Effector memory CD4-positive, alpha-beta T cell (primary cell): ENCODE results near the gene ARHGAP33.

Experiments used
- DNase-seq, 3 donors: peaks; one replicate each; pipeline ENCODE4 v3.0.0-alpha.2; 2020
- H3K27ac ChIP-seq: 2 replicates; pipeline ENCODE4 v1.7.0; 2013; ENCODE audit warnings: mild to moderate bottlenecking, low read length, moderate library complexity; ENCODE audit not compliant: insufficient read depth, poor library complexity, severe bottlenecking
- H3K27me3 ChIP-seq: replicated peaks from 2 replicates; pipeline ENCODE4 v1.7.0; 2013; ENCODE audit warnings: mild to moderate bottlenecking, low read length; ENCODE audit not compliant: insufficient read depth, control insufficient read depth, poor library complexity, severe bottlenecking
- H3K36me3 ChIP-seq: 2 replicates; pipeline ENCODE4 v1.7.0; 2013; ENCODE audit warnings: mild to moderate bottlenecking, low read length, moderate library complexity; ENCODE audit not compliant: control insufficient read depth, insufficient read depth
- H3K4me1 ChIP-seq: 2 replicates; pipeline ENCODE4 v1.7.0; 2013; ENCODE audit warnings: low read length, mild to moderate bottlenecking; ENCODE audit not compliant: control insufficient read depth, insufficient read depth, poor library complexity, severe bottlenecking
- H3K4me3 ChIP-seq: 2 replicates; pipeline ENCODE4 v1.7.0; 2013; ENCODE audit warnings: low read length, low read depth, mild to moderate bottlenecking; ENCODE audit not compliant: insufficient read depth, poor library complexity, severe bottlenecking
- H3K9me3 ChIP-seq: 2 replicates; pipeline ENCODE4 v1.7.0; 2013; ENCODE audit warnings: mild to moderate bottlenecking, low read length, moderate library complexity; ENCODE audit not compliant: control insufficient read depth

The ARHGAP33 gene

DNA sequence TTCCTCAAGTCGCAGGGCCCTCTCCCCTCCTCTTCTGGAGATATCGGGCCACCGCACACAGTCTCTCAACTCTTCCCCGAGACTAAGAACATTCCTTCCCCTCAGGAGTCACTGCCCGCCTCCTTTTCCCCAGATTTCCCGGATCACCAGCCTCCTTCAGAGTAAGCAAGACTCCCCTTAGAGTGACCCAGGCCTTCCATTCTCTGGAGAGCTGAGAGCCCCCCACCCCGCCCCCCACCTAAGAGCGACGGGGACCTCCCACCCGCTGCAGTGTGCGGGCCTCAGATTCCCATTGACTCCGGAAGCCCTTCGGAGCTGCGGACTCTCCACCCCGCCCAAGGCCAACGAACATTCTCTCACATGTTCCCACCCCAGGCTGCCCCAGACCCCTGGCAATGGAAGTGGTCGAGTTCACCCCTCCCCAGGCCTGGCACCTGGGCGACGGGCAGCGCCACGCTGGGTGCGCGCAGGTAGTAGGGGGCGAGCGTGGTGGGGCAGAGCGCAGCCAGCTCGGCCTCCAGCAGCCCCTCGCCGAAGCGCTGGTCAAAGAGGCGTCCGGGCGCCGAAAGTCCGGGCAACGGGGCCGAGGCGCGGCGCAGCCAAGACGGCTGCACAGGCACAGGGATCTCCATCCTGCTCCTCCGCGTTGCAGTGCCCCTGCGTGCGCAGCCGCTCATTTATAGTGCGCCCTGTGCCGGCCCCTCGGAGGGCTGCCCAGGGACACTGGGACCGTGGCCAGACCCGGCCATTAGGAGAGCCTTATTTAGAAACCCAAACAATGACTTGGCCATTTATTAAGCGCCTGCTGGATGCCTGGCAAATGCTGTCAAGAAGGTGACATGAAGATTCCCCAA, 18.8 kb upstream of the ARHGAP33 start, which contains the start of gene HSPB6:
Gene HSPB6 (minus strand): TSS at position 653 of the 854 bp plus-strand sequence. CDS start 21 bp downstream, at position 632.
- H3K4me1 ChIP-seq, result peaks cover 28% of the 10 kb centered on the region
- peak within 1 kb of the TSS; percentile 37 for H3K4me3 ChIP-seq
- no peak within 1 kb of the TSS for H3K27ac ChIP-seq

DNA sequence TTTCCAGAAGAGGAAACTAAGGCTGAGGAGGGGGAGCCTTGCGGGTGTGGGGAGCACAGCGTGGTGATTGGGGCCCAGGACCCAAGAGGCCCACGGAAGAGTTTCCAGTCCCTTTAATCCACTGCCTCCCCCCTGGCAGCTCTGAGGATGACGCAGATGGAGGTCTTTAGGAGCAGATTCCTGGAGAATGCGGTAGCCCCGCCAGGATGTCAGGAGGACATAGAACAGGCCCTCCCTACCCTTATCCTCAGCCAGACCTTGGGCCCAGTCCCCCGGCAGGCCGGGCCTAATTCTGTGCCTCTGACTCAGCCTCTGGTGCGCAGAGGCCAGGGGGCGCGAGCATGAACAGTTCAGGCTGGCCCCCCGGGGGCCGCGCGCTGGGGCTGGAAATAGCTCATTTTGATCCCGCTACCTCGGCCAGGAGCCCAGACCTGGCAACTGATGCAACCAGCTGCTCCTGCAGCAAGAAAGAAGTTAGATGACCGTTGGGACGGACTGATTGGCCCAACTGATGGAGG, 18.1 kb upstream of the ARHGAP33 start:
- Histone ChIP-seq H3K9me3 (no peaks in the 10 kb centered on the region), H3K27ac (no peak overlapping the region), H3K27me3 (no peaks in the 10 kb centered on the region), H3K4me1 (peaks cover 28% of the 10 kb centered on the region), H3K4me3 (peak overlapping the region; percentile 37), H3K36me3 (peaks cover 23% of the 10 kb centered on the region)
- no peak for DNase-seq

More for the DNA sequence above, 18.8 kb upstream of the ARHGAP33 start, which contains the start of gene HSPB6:
- no peak for DNase-seq
- peaks cover 22% of the 10 kb centered on the region for H3K36me3 ChIP-seq
- no peaks in the 10 kb centered on the region for H3K9me3 ChIP-seq
- H3K27me3 ChIP-seq, result no peaks in the 10 kb centered on the region

- Histone ChIP-seq H3K27me3 (no peaks in the 10 kb centered on the region), H3K36me3 (peaks cover 16% of the 10 kb centered on the region), H3K4me3 (peak within 1 kb of the TSS; percentile 79), H3K9me3 (no peaks in the 10 kb centered on the region), H3K4me1 (peaks cover 28% of the 10 kb centered on the region), H3K27ac (peak within 1 kb of the TSS; percentile 90)
- DNase-seq, result peak; percentile 96 to 99 (median 98)
These were observed 17.4 kb upstream of the ARHGAP33 start, which contains the start of gene PROSER3 for GRCh38 chr19:35757749-35758608. Gene PROSER3, plus strand, starts transcription at chr19:35758176. Its CDS starts 40 bp downstream, at chr19:35758216.

DNA sequence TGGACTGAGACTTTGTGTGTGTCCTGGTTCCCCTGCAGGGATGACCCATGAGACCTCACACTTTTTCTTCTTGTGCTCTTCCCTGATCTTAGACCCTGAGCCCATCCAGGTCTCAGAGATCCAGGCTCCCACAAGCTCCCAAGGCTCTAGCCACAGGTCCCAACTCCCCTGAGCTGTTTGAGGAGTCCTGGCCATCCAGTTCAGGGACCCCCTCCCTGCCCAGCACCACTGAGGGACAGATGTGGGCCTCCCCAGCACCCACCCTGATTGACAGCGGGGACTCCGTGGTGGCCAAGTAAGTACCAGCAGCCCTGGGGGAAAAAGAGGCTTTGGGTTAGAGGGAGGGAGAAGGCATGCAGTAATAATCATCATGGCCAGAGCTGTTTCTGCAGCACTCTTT, 15.7 kb upstream of the ARHGAP33 start:
- peaks cover 11% of the 10 kb centered on the region for H3K36me3 ChIP-seq
- no peaks in the 10 kb centered on the region for H3K9me3 ChIP-seq
- H3K27me3 ChIP-seq, result no peaks in the 10 kb centered on the region
- H3K4me1 ChIP-seq, result peaks cover 28% of the 10 kb centered on the region
- no peak overlapping the region for H3K27ac ChIP-seq
- DNase-seq, result no peak
- H3K4me3 ChIP-seq, result no peak overlapping the region

- Histone ChIP-seq H3K27ac (no peak overlapping the region), H3K36me3 (peaks cover 19% of the 10 kb centered on the region), H3K9me3 (no peaks in the 10 kb centered on the region), H3K4me3 (no peak overlapping the region), H3K27me3 (no peaks in the 10 kb centered on the region), H3K4me1 (peaks cover 20% of the 10 kb centered on the region)
- no peak for DNase-seq
These were observed 14.5 kb upstream of the ARHGAP33 start for GRCh38 chr19:35760711-35761349.

DNA sequence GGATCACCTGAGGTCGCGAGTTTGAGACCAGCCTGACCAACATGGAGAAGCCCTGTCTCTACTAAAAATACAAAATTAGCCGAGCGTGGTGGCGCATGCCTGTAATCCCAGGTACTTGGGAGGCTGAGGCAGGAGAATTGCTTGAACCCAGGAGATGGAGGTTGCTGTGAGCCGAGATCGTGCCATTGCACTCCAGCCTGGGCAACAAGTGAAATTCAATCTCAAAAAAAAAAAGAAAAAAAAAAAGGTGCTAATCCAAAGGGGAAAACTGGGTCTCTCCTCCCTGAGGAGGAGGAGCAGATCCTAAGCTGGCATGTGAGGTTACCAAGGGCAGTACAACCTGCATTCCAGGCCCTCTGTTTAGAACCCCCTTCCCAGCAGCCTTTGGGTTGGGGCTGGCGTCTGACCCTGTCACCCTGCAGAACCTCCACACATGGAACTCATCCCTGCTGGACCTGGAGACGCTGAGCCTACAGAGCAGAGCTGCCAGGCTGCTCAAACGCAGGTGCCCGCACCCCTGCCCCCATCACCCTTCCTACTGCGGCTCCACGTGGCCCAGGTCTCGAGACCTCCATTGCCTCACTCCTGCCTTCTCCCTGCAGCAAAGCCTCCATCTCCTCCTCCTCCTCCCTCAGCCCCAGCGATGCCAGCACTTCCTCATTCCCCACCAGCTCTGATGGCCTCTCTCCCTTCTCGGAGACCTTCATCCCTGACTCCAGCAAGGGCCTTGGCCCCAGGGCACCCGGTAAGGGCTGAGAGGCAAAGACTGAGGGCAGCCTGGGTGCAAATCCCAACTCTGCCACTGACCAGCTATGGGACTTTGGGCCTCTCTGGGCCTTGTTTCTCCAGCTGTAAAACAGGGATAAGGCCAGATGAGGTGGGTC, 10.7 kb upstream of the ARHGAP33 start:
- no peak for DNase-seq
- H3K4me1 ChIP-seq, result no peaks in the 10 kb centered on the region
- peaks cover 35% of the 10 kb centered on the region for H3K36me3 ChIP-seq
- H3K4me3 ChIP-seq, result no peak overlapping the region
- H3K27ac ChIP-seq, result no peak overlapping the region
- H3K27me3 ChIP-seq, result no peaks in the 10 kb centered on the region
- no peaks in the 10 kb centered on the region for H3K9me3 ChIP-seq

GRCh38 chr19:35766571-35767104, 8.7 kb upstream of the ARHGAP33 start:
- no peak for DNase-seq
- H3K36me3 ChIP-seq, result peaks cover 35% of the 10 kb centered on the region
- H3K9me3 ChIP-seq, result no peaks in the 10 kb centered on the region
- H3K27ac ChIP-seq, result no peak overlapping the region
- H3K4me3 ChIP-seq, result no peak overlapping the region
- H3K4me1 ChIP-seq, result no peaks in the 10 kb centered on the region
- no peaks in the 10 kb centered on the region for H3K27me3 ChIP-seq

- Histone ChIP-seq H3K36me3 (peaks cover 30% of the 10 kb centered on the region), H3K4me3 (no peak overlapping the region), H3K27me3 (no peaks in the 10 kb centered on the region), H3K9me3 (no peaks in the 10 kb centered on the region), H3K27ac (no peak overlapping the region), H3K4me1 (no peaks in the 10 kb centered on the region)
- no peak for DNase-seq
These were observed 7.9 kb upstream of the ARHGAP33 start for GRCh38 chr19:35767288-35768081.
